ENCODE results near the gene NPTXR. TPM values are rescaled to one million over a fixed set of nuclear protein-coding genes. Genes with fewer than 3 reads are reported as not detected.

Gene NPTXR
- polyA plus RNA-seq, 3 donors: 0.04 TPM; not detected in 2

GRCh38 chr22:38793317-38793716, 50.5 kb downstream of the NPTXR start:
- peak overlapping the region; percentile 71 to 87 for H3K4me3 Mint-ChIP-seq
- H3K36me3 Mint-ChIP-seq: no peaks in the 10 kb centered on the region
- peak overlapping the region in 1 of 2 donors; percentile 84 for H3K27ac ChIP-seq (ENCODE audit: low read depth in 1 of 2, low read length in 2 of 2)
- peak overlapping the region; percentile 86 for H3K9ac ChIP-seq (ENCODE audit: insufficient read depth, low read length, poor library complexity, severe bottlenecking)
- peak overlapping the region; percentile 88 for H2AFZ ChIP-seq (ENCODE audit: insufficient read depth, low read depth, low read length, poor library complexity, severe bottlenecking)
- intact Hi-C loops (cut with micrococcal nuclease): no loop called here
- H4K20me1 ChIP-seq (ENCODE audit: insufficient read depth, low read length): no peaks in the 10 kb centered on the region
- H3K79me2 ChIP-seq (ENCODE audit: insufficient read depth, low read length): peaks cover 6% of the 10 kb centered on the region
- H3K9me3 ChIP-seq (replicated peaks in 1 of 2; ENCODE audit: control insufficient read depth in 1 of 2, insufficient read depth in 1 of 2, low read length in 2 of 2): no peaks in the 10 kb centered on the region
- WGBS (ENCODE audit: insufficient coverage): no CpG with 5 or more reads among the region's 9 CpGs
- peaks cover 6 to 10% of the 10 kb centered on the region in 2 donors for H3K36me3 ChIP-seq (replicated peaks in 1 of 2; ENCODE audit: control insufficient read depth in 1 of 2, insufficient read depth in 2 of 2, low read length in 2 of 2)
- peaks cover 9 to 21% (median 16%) of the 10 kb centered on the region in 3 donors for H3K27me3 Mint-ChIP-seq (ENCODE audit: low read depth in 3 of 3)
- H3K9me3 Mint-ChIP-seq: peaks cover 0 to 2% (median 0%) of the 10 kb centered on the region in 7 donors
- peak overlapping the region; percentile 91 for H3K4me2 ChIP-seq (replicated peaks; ENCODE audit: extremely low read depth, low read length, poor library complexity, severe bottlenecking)
- H3K4me1 Mint-ChIP-seq: peaks cover 17% of the 10 kb centered on the region
- peaks cover 13 to 14% of the 10 kb centered on the region in 2 donors for H3K4me1 ChIP-seq (ENCODE audit: control insufficient read depth in 1 of 2, insufficient read depth in 2 of 2, low read length in 2 of 2)
- TF ChIP-seq CTCF (IDR thresholded peaks at IDR 0.05): no peak
- peaks cover 2 to 4% of the 10 kb centered on the region in 2 donors for H3K27me3 ChIP-seq (ENCODE audit: control insufficient read depth in 2 of 2, insufficient read depth in 2 of 2, low read length in 2 of 2)
- peak overlapping the region; percentile 53 to 91 (median 58) for H3K4me3 ChIP-seq (replicated peaks in 1 of 3; ENCODE audit: low read depth in 2 of 3, low read length in 3 of 3)
- peak overlapping the region; percentile 33 to 94 (median 84) for H3K27ac Mint-ChIP-seq
- no peak for DNase-seq

GRCh38 chr22:38792833-38793232, 51.0 kb downstream of the NPTXR start:
- Histone ChIP-seq H2AFZ (ENCODE audit: insufficient read depth, low read depth, low read length, poor library complexity, severe bottlenecking) (no peak overlapping the region), H3K36me3 (replicated peaks in 1 of 2; ENCODE audit: control insufficient read depth in 1 of 2, insufficient read depth in 2 of 2, low read length in 2 of 2) (peaks cover 6 to 10% of the 10 kb centered on the region in 2 donors), H4K20me1 (ENCODE audit: insufficient read depth, low read length) (no peaks in the 10 kb centered on the region), H3K4me3 (replicated peaks in 1 of 3; ENCODE audit: low read depth in 2 of 3, low read length in 3 of 3) (no peak overlapping the region), H3K79me2 (ENCODE audit: insufficient read depth, low read length) (peaks cover 6% of the 10 kb centered on the region), H3K27me3 (ENCODE audit: control insufficient read depth in 2 of 2, insufficient read depth in 2 of 2, low read length in 2 of 2) (peaks cover 2 to 4% of the 10 kb centered on the region in 2 donors), H3K4me1 (ENCODE audit: control insufficient read depth in 1 of 2, insufficient read depth in 2 of 2, low read length in 2 of 2) (peaks cover 13 to 14% of the 10 kb centered on the region in 2 donors), H3K4me2 (replicated peaks; ENCODE audit: extremely low read depth, low read length, poor library complexity, severe bottlenecking) (no peak overlapping the region), H3K27ac (ENCODE audit: low read depth in 1 of 2, low read length in 2 of 2) (no peak overlapping the region), H3K9ac (ENCODE audit: insufficient read depth, low read length, poor library complexity, severe bottlenecking) (no peak overlapping the region), H3K9me3 (replicated peaks in 1 of 2; ENCODE audit: control insufficient read depth in 1 of 2, insufficient read depth in 1 of 2, low read length in 2 of 2) (no peaks in the 10 kb centered on the region)
- no peak for TF ChIP-seq CTCF (IDR thresholded peaks at IDR 0.05)
- Mint-ChIP-seq H3K4me1 (peaks cover 21% of the 10 kb centered on the region), H3K36me3 (no peaks in the 10 kb centered on the region), H3K27ac (peak overlapping the region in 2 of 7 donors; percentile 84 to 90), H3K9me3 (no peaks in the 10 kb centered on the region), H3K27me3 (ENCODE audit: low read depth in 3 of 3) (peaks cover 7 to 16% (median 16%) of the 10 kb centered on the region in 3 donors), H3K4me3 (peak overlapping the region in 1 of 2 donors; percentile 71)
- WGBS (ENCODE audit: insufficient coverage): no CpG with 5 or more reads among the region's 4 CpGs
- DNase-seq: no peak
- intact Hi-C loops (cut with micrococcal nuclease): no loop called here
